D341Med (cell line): ENCODE data around the gene RPS19.
"Not testable (repeated sequence)": the region's sequence is repeated elsewhere in the genome, so short reads cannot be mapped to it uniquely, and the experiment has no call there.

Source experiments
- DNase-seq: peaks from one replicate; pipeline ENCODE4 v3.0.0; 2012; ENCODE audit warnings: low spot score

RPS19 gene

DNA sequence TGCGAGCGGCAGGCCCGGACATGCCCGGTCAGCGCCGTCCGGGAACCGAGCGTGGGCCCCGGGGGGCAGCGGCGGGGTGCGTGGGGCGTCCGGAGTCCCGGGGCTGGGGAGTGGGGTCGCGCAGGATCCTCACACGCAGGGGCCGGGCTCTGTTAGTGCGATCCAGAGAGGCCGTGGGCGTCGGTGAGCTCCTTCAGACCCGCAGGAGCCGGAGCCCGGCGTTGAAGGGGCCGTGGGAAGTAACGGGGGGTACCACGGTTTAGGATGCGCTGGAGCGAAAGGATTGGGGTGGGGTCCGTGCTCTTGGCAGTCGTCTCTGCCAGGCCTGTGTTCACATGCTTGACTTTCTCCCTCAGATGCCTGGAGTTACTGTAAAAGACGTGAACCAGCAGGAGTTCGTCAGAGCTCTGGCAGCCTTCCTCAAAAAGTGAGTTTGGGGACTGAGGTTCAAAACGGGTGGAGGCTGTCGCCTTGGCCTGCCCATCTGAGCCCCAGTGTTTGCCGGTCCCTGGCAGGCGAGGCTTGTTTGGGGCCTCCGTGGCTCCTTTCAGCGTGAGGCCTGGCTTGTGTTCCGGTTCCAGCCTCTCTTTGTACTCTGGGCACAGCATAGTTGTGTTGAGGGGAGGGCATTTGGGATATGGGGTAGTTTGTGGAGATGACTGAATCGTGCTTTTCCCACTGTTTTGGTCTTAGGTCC, 512 bp downstream of the RPS19 start:
- no peak for DNase-seq

DNA sequence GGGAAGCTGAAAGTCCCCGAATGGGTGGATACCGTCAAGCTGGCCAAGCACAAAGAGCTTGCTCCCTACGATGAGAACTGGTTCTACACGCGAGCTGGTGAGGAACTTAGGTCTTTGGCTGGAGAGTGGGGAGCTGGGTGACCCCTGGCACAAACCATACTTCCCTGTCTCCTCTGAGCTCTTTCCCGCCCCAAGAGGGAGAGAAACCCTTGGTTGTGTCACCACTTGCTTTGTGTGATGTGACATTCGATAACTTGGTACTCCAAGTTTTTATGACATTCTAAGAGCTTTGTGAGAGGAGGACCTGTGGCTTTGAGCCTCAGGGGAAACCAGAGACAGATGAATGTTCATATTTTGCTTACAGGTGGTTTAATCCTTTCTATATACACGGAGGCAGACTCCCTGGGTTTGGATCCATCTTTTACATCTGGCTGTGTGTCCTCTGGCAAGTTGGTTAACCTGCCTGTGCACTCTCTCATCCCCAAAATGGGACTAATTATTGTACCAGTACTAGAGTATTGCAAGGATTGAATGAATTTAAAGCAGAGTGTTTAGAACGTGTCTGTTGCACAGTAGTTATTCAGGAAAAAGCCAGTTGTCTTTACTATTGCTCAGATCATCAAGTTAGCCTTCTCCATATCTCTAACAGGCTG, 1.2 kb downstream of the RPS19 start:
- DNase-seq, result no peak

- DNase-seq, result no peak
These were observed 1.8 kb downstream of the RPS19 start for GRCh38 chr19:41861846-41862245.

GRCh38 chr19:41862445-41862986, 2.5 kb downstream of the RPS19 start:
- no peak for DNase-seq

DNA sequence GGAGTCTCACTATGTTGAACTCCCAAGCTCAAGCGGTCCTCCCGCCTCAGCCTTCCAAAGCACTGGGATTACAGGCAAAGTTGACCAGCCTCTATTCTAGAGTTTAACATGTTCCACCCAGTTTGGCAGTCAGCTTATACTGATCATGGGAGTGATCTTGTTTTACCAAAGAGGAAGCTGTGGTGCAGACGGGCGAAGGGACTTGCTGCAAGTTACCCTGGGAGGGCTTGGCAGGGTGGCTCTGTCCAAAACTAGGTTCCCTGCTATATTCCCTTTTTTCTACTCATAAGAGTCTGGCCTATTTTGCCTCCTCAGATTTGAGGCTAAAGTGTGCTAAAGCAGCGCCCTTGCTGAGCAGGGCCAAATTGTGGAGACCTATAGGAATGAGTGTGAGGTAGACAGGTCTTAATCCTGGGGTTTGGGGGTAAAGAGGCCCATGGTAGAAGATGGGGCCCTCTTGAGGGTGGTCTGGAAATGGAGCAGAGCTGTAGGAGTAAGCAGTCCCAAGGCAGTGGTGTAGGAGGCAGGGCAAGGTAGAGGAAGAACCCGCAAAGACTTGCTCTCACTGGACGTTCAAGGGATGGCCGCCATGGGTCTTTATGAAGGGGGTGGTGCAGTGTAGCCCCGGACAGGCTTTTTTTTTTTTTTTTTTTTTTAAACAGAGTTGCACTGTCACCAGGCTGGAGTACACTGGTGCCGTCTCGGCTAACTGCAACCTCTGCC, 3.3 kb downstream of the RPS19 start:
- no peak for DNase-seq

DNA sequence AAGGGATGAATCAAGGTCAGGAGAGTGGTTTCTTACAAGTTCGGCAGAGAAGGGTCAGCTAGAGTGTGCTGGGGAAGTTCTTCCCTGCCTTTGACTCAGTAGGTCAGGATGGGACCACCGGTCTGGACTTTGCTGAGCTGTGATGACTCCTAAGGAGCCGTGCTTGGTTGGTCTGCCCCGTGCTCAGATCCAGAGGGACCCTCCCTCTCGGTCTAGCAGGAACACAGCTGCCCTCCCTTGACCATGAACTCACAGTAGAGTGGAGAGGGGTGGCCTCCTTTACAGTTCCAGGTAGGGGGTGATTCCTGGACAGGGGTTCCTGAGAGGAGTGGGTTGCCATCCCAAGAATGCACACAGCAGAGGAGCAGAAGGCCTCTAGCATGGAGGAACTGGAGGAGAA, 4.3 kb downstream of the RPS19 start:
- DNase-seq, result no peak

- DNase-seq, result no peak
These were observed 6.2 kb downstream of the RPS19 start for GRCh38 chr19:41866284-41866683.

- no peak for DNase-seq
These were observed 8.3 kb downstream of the RPS19 start for GRCh38 chr19:41868120-41868988.

DNA sequence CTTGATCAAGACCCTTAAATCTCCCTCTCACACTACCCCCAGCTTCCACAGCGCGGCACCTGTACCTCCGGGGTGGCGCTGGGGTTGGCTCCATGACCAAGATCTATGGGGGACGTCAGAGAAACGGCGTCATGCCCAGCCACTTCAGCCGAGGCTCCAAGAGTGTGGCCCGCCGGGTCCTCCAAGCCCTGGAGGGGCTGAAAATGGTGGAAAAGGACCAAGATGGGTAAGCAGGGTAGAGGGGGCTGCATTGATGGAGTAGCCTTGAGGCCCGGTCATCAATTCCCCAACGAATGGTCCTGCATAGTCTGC, 8.9 kb downstream of the RPS19 start:
- no peak for DNase-seq

GRCh38 chr19:41869374-41869955, 9.4 kb downstream of the RPS19 start:
- DNase-seq, result no peak

DNA sequence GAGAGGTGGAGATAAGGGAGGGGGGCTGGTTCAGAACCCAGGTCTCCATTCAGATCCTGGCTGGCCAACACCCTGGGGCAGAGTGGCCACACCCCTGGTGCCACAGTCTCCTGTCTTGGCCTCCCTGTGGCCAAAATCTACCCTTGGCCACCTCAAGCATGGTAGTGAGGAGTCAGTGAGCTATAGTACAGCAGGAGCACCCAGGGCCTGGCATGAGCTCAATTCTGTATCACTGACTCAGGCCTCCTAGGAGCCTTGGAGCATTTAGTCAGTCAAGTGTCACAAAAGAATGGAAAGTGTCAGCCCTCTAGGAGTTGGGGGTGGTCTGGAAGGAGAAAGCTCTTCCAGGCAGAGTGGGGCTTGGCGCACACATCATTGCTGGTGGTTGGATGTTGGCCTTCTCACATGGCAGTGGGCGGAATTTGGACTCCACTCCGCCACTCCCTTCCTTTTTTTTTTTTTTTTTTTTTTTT, 10.4 kb downstream of the RPS19 start:
- no peak for DNase-seq

DNA sequence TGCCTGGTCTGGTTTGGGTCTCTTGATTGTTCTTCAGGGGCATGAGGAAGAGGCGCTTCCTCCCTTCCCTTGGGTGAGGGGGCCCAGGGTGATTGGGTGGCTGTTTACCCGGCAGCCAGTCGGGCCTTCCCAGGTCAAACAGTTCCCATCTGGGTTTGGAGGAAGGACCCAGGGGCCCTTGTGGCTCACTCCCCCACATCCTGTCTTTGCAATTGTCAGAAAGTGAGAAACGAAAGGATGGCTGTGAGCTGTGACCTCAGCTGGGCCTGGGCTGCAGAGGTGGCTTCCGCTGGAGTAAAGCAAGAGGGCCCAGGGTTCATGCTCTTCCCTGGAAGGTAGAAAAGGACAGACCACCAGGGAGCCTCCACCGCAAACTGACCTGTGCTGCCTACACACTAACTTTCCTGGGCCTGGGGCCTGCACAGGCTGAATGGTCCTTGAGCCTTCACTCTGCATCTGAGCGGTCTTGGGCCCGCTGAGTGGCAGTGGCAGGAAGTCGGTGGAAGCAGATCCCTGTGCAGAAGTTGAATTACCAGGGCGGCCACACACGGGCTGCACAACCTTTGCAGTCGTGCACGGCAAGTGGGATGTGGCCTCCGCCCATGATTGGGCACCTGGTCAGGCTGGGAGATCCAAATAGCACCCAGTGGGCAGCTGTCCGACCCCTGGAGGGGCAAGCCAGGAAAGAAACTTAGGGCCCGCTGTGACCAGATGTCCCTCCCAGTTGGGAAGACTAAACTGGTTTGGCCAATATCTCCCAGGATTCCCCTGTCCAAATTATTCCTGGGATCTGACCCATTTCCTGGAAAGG, 11.7 kb downstream of the RPS19 start:
- DNase-seq, result no peak

DNA sequence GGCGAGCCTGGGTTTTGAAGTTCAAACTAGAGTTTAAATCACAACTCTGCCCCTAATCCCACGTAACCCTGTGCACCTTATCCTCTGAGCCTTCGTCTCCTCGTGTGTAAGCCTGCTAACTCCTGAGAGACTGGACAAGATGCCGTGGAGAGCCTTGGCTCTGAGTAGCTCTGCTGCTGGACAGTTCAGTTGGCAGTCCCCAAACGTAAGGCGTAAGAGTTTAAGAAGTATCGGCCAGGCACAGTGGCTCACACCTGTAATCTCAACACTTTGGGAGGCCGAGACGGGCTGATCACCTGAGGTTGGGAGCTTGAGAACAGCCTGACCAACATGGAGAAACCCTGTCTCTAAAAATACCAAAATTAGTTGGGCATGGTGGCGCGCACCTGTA, 12.3 kb downstream of the RPS19 start:
- no peak for DNase-seq

DNA sequence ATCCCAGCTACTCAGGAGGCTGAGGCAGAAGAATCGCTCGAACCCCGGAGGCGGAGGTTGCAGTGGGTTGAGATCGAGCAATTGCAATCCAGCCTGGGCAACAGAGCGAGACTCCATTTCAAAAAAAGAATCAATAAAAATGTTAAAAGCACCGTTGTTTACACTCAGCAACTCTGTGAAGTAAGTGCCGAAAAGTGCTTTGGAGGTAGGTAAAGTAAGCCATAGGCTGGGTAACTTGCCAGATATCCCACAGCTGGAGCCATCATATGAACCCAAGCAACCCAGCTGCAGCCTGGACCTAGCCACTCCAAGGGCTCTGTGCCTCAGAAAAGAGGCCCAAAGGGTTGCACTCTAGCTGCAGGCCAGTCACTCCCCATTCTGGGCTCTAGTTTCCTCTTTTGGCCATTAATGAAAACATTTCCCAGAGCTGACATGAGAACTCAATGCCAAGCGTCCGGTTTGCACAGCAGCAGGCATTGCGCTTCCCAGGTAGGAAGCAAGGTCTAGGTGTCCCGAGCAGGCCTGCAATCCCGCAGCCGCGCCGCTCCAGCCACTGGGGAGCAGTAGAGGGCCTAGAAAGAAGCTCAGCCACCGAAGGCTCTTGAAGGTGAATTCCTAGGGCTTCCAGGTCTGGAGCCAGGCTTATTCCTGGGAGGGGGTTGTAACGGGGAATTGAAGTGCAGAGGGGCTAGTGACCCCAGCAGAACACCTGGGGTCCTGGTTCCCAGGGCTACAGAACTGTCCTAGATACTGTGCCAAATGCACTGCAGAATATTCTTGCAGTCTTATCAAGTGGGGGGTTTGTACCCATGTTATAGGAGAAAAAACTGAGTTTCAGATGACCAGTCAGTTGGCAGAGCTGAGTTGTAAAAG, 13.0 kb downstream of the RPS19 start:
- peak; percentile 85 for DNase-seq

DNA sequence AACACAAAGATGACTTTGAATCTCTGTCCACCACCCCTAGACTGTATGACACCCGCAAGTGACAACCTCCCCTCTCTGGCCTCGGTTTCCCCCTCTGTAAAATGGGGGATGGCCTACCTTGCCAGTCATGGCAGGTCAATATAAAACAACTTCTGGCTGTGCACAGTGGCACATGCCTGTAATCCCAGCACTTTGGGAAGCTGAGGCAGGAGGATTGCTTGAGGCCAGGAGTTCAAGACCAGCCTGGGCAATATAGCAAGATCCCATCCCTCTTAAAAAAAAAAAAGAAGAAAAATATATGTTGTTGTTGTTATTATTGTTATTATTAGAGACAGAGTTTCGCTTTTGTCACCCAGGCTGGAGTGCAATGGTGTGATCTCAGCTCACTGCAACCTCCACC, 15.9 kb downstream of the RPS19 start:
- not testable (repeated sequence) for DNase-seq

GRCh38 chr19:41876847-41877832, 17.1 kb downstream of the RPS19 start, which contains the start of gene CD79A:
TSS of gene CD79A (plus strand) at chr19:41877279. CDS start at chr19:41877305, 26 bp downstream.
- no peak for DNase-seq

- no peak for DNase-seq
These were observed 18.2 kb downstream of the RPS19 start for GRCh38 chr19:41877916-41878905.
